Right lobe of liver (tissue), 4 donors: Measurements from ENCODE around the gene S1PR4.

Source experiments
- CTCF ChIP-seq, 4 donors: fragments of 200-600 bp in 3 of 4; fragments of 450-650 bp in 1 of 4; IDR thresholded peaks; one replicate each; pipeline versions ENCODE4 v1.5.1 to v1.8.0; 2016 to 2022; ENCODE audit warnings: antibody characterized with exemption in 4 of 4, mild to moderate bottlenecking in 2 of 4
- POLR2A ChIP-seq: fragments of 450-650 bp; IDR thresholded peaks from one replicate; pipeline ENCODE4 v1.6.1; 2017; ENCODE audit warnings: antibody characterized with exemption, mild to moderate bottlenecking
- donor health status: DM: no; HTN: no; CAD: no.
- donor health status: DM: no; HTN: no; CAD: no.
- donor health status: DM: no; HTN: yes; CAD: no.

- no peak for TF ChIP-seq POLR2A
- no peak for TF ChIP-seq CTCF (IDR thresholded peaks at IDR 0.05)
Measured at GRCh38 chr19:3186891-3187661, 8.5 kb downstream of the S1PR4 start.
